ENCODE data around the gene CREB1. TPM values are rescaled to one million over a fixed set of nuclear protein-coding genes. Genes with fewer than 3 reads are reported as not detected.

CREB1 gene
- total RNA-seq, 1 donor from 2014 or later: 108 TPM

DNA sequence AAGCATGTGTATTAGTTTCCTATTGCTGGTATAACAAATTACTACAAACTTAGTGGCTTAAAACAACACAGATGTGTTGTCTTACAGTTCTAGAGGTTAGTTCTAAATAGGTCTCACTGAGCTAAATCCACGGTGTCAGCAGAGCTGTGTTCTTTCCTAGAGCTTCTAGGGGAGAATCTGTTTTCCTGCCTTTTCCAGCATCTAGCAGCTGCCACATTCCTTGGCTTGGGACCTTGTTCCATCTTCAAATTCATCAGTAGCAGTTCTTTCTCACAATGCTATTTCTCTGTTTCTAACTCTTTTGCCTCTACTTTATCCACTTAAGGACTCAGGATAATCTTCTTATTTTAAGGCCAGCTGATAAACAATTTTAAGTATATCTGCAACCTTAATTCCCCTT lies 32.2 kb upstream of the CREB1 start:
- Mint-ChIP-seq H3K4me3 (ENCODE audit: unreplicated experiment) (no peak overlapping the region), H3K9me3 (ENCODE audit: unreplicated experiment) (peaks cover 2% of the 10 kb centered on the region), H3K27me3 (ENCODE audit: unreplicated experiment) (no peaks in the 10 kb centered on the region), H3K4me1 (ENCODE audit: low read depth, unreplicated experiment) (peaks cover 2% of the 10 kb centered on the region), H3K36me3 (ENCODE audit: unreplicated experiment) (no peaks in the 10 kb centered on the region), H3K27ac (ENCODE audit: unreplicated experiment) (no peak overlapping the region)
- no peak for TF ChIP-seq CTCF (IDR thresholded peaks at IDR 0.05; ENCODE audit: partially characterized antibody, unreplicated experiment)
- no peak for DNase-seq

DNA sequence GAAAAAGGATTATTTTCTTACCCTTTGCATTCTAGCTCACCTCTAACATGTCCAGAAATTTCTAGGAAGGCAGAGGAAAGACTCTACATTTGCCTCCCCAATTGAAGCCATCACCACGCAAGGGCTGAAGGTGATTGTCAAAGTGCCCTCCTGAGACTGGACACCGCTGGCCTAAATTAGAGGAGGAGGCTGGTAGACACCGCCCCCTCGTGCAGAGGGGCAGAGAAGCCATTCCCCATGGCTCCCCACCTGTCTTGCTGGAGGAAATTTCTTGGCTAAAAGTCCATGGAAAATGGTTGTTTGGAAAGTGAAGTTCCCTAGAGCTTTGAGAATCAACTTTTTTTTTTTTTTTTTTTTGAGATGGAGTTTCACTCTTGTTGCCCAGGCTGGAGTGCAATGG lies 31.3 kb upstream of the CREB1 start:
- Mint-ChIP-seq H3K27ac (ENCODE audit: unreplicated experiment) (no peak overlapping the region), H3K4me3 (ENCODE audit: unreplicated experiment) (no peak overlapping the region), H3K36me3 (ENCODE audit: unreplicated experiment) (no peaks in the 10 kb centered on the region), H3K27me3 (ENCODE audit: unreplicated experiment) (no peaks in the 10 kb centered on the region), H3K4me1 (ENCODE audit: low read depth, unreplicated experiment) (peaks cover 5% of the 10 kb centered on the region), H3K9me3 (ENCODE audit: unreplicated experiment) (peaks cover 2% of the 10 kb centered on the region)
- DNase-seq: no peak
- no peak for TF ChIP-seq CTCF (IDR thresholded peaks at IDR 0.05; ENCODE audit: partially characterized antibody, unreplicated experiment)

- no peak for DNase-seq
- H3K36me3 Mint-ChIP-seq (ENCODE audit: unreplicated experiment): no peaks in the 10 kb centered on the region
- H3K4me3 Mint-ChIP-seq (ENCODE audit: unreplicated experiment): no peak overlapping the region
- no peaks in the 10 kb centered on the region for H3K27me3 Mint-ChIP-seq (ENCODE audit: unreplicated experiment)
- peaks cover 9% of the 10 kb centered on the region for H3K4me1 Mint-ChIP-seq (ENCODE audit: low read depth, unreplicated experiment)
- TF ChIP-seq CTCF (IDR thresholded peaks at IDR 0.05; ENCODE audit: partially characterized antibody, unreplicated experiment): no peak
- peaks cover 2% of the 10 kb centered on the region for H3K9me3 Mint-ChIP-seq (ENCODE audit: unreplicated experiment)
- H3K27ac Mint-ChIP-seq (ENCODE audit: unreplicated experiment): no peak overlapping the region
Measured at GRCh38 chr2:207499114-207499513, 30.6 kb upstream of the CREB1 start.

- peaks cover 9% of the 10 kb centered on the region for H3K4me1 Mint-ChIP-seq (ENCODE audit: low read depth, unreplicated experiment)
- no peaks in the 10 kb centered on the region for H3K27me3 Mint-ChIP-seq (ENCODE audit: unreplicated experiment)
- no peak for DNase-seq
- no peak for TF ChIP-seq CTCF (IDR thresholded peaks at IDR 0.05; ENCODE audit: partially characterized antibody, unreplicated experiment)
- no peak overlapping the region for H3K4me3 Mint-ChIP-seq (ENCODE audit: unreplicated experiment)
- H3K9me3 Mint-ChIP-seq (ENCODE audit: unreplicated experiment): peaks cover 2% of the 10 kb centered on the region
- H3K36me3 Mint-ChIP-seq (ENCODE audit: unreplicated experiment): no peaks in the 10 kb centered on the region
- no peak overlapping the region for H3K27ac Mint-ChIP-seq (ENCODE audit: unreplicated experiment)
Measured at GRCh38 chr2:207501802-207502576, 27.8 kb upstream of the CREB1 start.

DNA sequence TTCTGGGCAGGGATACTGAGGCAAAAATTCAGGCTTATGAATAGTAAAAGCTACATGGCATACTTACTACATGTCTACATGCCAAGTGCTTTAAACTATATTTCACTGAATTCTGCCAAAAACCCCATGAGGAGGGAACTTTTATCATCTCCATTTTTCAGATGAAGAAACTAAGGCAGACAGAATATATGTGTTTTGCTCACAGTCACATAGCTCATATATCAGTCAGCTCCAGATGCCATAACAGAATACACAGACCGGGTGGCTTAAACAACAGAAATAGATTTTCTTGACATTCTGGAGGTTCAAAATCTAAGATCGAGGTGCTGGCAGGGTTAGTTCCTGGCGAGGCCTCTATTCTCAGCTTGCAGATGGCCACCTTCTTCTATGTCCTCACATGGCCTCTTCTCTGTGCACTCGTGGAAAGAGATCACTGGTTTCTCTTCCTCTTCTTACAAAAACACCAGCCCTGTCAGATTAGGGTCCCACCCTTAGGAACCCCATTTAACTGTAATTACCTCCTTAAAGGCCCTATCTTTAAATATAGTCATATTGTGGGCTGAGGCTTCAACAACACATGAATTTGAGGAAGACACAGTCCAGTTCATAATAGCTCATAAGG lies 27.1 kb upstream of the CREB1 start:
- no peak for TF ChIP-seq CTCF (IDR thresholded peaks at IDR 0.05; ENCODE audit: partially characterized antibody, unreplicated experiment)
- Mint-ChIP-seq H3K4me3 (ENCODE audit: unreplicated experiment) (no peak overlapping the region), H3K4me1 (ENCODE audit: low read depth, unreplicated experiment) (peaks cover 9% of the 10 kb centered on the region), H3K27ac (ENCODE audit: unreplicated experiment) (no peak overlapping the region), H3K9me3 (ENCODE audit: unreplicated experiment) (peaks cover 2% of the 10 kb centered on the region), H3K36me3 (ENCODE audit: unreplicated experiment) (no peaks in the 10 kb centered on the region), H3K27me3 (ENCODE audit: unreplicated experiment) (no peaks in the 10 kb centered on the region)
- no peak for DNase-seq
